ENCODE measurements around the gene CNOT1. TPM values are rescaled to one million over a fixed set of nuclear protein-coding genes. Genes with fewer than 3 reads are reported as not detected.
A peak's percentile ranks its signal among the peaks of the same experiment; 100 is the strongest.
"Not testable (repeated sequence)": the region's sequence is repeated elsewhere in the genome, so short reads cannot be mapped to it uniquely, and the experiment has no call there.

The CNOT1 gene
- total RNA-seq, 4 donors from 2014 or later = 54.7 to 119 (median 87.2) TPM

- Histone ChIP-seq H3K9me3 (no peaks in the 10 kb centered on the region), H3K27ac (no peak overlapping the region), H3K4me1 (peaks cover 0 to 7% of the 10 kb centered on the region in 2 donors), H3K4me3 (no peak overlapping the region), H3K27me3 (no peaks in the 10 kb centered on the region), H3K36me3 (peaks cover 0 to 16% of the 10 kb centered on the region in 2 donors)
- in situ Hi-C loops (cut with MboI; ENCODE audit: low sequenced_read_pairs in 4 of 4) = no loop called here
- intact Hi-C loops (cut with DNase I; ENCODE audit: low total_unique reads) = no loop called here
- ATAC-seq (no peak), DNase-seq (no peak)
- no peak for TF ChIP-seq POLR2A (IDR thresholded peaks at IDR 0.05)
- no peak for TF ChIP-seq CTCF (IDR thresholded peaks at IDR 0.05 in 4 of 5, conservative IDR thresholded peaks at IDR 0.05 in 1 of 5)
These were observed 14.8 kb downstream of the CNOT1 start for GRCh38 chr16:58614860-58615259.

- intact Hi-C loops (cut with DNase I; ENCODE audit: low total_unique reads) (no loop called here), in situ Hi-C loops (cut with MboI; ENCODE audit: low sequenced_read_pairs in 4 of 4) (no loop called here)
- DNase-seq (no peak), ATAC-seq (peak in 1 of 2 donors; percentile 44)
- no peaks in the 10 kb centered on the region for H3K27me3 ChIP-seq
- H3K9me3 ChIP-seq = no peaks in the 10 kb centered on the region
- peaks cover 0 to 7% of the 10 kb centered on the region in 2 donors for H3K4me1 ChIP-seq
- no peak for TF ChIP-seq POLR2A (IDR thresholded peaks at IDR 0.05)
- no peak for TF ChIP-seq CTCF (IDR thresholded peaks at IDR 0.05 in 4 of 5, conservative IDR thresholded peaks at IDR 0.05 in 1 of 5)
- peaks cover 0 to 12% of the 10 kb centered on the region in 2 donors for H3K36me3 ChIP-seq
- no peak overlapping the region for H3K4me3 ChIP-seq
- no peak overlapping the region for H3K27ac ChIP-seq
These were observed 15.4 kb downstream of the CNOT1 start for GRCh38 chr16:58614212-58614611.

- H3K4me3 ChIP-seq = not testable (repeated sequence)
These were observed 16.7 kb downstream of the CNOT1 start for GRCh38 chr16:58612965-58613364.

GRCh38 chr16:58608601-58609136, 21.0 kb downstream of the CNOT1 start:
- ATAC-seq (no peak), DNase-seq (no peak)
- in situ Hi-C loops (cut with MboI; ENCODE audit: low sequenced_read_pairs in 4 of 4) = no loop called here
- TF ChIP-seq CTCF (IDR thresholded peaks at IDR 0.05 in 4 of 5, conservative IDR thresholded peaks at IDR 0.05 in 1 of 5) = no peak
- TF ChIP-seq POLR2A (IDR thresholded peaks at IDR 0.05) = no peak
- Histone ChIP-seq H3K36me3 (peaks cover 0 to 3% of the 10 kb centered on the region in 2 donors), H3K9me3 (no peaks in the 10 kb centered on the region), H3K27me3 (no peaks in the 10 kb centered on the region), H3K4me3 (no peak overlapping the region), H3K4me1 (peaks cover 0 to 7% of the 10 kb centered on the region in 2 donors), H3K27ac (no peak overlapping the region)
- intact Hi-C loops (cut with DNase I; ENCODE audit: low total_unique reads) = no loop called here

More at GRCh38 chr16:58612965-58613364, 16.7 kb downstream of the CNOT1 start:
- H3K4me1 ChIP-seq; H3K36me3 ChIP-seq; ATAC-seq; H3K27me3 ChIP-seq; H3K27ac ChIP-seq; H3K9me3 ChIP-seq; DNase-seq; intact Hi-C loops (cut with DNase I; ENCODE audit: low total_unique reads); in situ Hi-C loops (cut with MboI; ENCODE audit: low sequenced_read_pairs in 4 of 4): not testable (repeated sequence)

GRCh38 chr16:58605562-58605961, 24.1 kb downstream of the CNOT1 start:
- H3K9me3 ChIP-seq = no peaks in the 10 kb centered on the region
- peaks cover 0 to 2% of the 10 kb centered on the region in 2 donors for H3K4me1 ChIP-seq
- no peak for ATAC-seq
- H3K27ac ChIP-seq = no peak overlapping the region
- H3K27me3 ChIP-seq = no peaks in the 10 kb centered on the region
- no peak for TF ChIP-seq POLR2A (IDR thresholded peaks at IDR 0.05)
- TF ChIP-seq CTCF (IDR thresholded peaks at IDR 0.05 in 4 of 5, conservative IDR thresholded peaks at IDR 0.05 in 1 of 5) = no peak
- in situ Hi-C loops (cut with MboI; ENCODE audit: low sequenced_read_pairs in 4 of 4) (no loop called here), intact Hi-C loops (cut with DNase I; ENCODE audit: low total_unique reads) (no loop called here)
- peaks cover 0 to 3% of the 10 kb centered on the region in 2 donors for H3K36me3 ChIP-seq
- no peak overlapping the region for H3K4me3 ChIP-seq
- no peak for DNase-seq
